ENCODE results near the gene DCXR.

Gene DCXR

DNA sequence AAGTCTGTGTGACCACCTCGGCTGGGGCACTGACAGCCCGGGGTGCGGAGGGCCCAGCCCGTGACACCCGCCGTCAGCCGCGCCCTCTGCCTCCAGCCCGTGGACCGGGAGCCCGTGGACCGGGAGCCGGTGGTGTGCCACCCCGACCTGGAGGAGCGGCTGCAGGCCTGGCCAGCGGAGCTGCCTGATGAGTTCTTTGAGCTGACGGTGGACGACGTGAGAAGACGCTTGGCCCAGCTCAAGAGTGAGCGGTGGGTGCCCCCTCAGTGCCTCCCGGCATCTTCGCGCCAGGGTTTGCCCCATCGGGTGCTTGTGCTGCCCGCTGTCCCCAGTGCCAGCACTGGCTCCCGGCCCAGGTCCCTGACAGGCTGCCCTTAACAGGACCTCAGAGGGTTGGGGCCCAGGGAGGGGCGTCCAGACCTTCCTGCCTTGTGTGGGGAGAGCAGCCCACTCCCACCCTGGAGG is 28.5 kb downstream of the DCXR start:
- no peak for DNase-seq

DNA sequence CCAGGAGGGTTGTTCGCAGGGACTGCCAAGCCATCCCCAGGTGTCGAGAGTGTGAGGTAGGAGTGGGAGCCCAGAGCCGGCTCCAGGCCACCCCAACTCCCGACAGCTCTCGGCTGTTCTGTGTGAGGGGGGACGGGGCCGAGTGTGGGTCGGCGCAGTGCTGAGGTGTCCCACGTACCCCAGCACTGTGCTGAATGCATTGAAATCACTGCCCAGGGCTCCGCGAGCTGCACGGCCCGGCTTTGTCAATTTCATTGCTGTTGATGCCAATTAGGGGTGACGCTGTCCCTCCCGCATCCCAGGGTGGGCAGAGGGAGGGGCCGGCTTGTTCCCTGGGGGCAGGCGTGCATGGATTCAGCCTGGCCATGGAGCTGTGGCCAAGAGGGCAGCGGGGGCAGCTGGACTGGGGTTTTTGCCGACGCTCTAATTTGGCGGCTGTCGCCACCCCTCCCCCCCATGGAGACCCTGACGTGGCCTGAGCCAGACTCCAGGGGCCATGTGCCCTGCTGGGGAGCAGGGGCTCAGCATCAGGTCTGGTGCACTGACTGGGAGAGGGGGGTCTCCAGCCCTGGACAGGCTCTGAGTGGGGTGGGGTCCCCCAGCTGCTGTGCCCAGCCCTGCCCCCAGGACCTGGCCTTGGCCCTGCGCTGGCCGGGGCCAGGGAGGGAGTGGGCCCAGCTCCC is 29.1 kb downstream of the DCXR start:
- no peak for DNase-seq

DNA sequence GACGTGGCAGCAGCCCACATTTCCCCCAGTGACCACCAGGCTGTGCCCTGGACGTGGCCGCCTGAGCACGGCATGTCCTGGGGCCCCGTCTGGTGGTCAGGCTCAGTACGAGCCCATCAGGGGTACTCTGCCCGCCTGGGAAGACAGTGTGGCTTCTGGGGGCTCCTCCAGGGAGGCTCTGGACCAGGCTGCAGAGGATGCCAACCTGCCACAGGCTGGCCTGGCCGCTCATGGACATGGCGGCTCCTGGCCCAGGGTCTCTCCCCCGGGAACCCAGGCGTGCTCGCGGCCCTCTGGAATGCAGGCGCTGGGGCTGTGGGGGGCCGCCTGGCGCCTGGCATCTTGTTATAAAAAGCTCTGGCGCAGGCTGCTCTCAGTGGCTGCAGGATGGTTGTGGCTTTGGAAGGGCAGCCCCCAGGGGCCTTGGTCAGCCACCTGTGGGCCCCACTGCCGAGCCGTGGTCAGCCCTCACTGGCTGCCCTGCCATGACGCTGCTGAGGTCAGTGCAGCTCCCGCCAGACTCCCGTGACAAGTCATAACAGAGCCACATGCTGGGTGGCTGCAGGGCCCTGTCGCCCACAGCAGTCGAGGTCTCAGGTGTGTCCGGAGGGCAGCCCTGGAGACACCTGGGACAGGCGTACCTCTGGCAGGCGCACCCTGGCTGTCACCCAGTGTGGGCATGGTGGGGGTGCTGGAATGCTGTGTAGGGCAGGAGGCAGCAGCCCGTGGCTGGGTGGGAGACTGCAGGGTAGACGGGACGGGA is 29.8 kb downstream of the DCXR start:
- no peak for DNase-seq

DNA sequence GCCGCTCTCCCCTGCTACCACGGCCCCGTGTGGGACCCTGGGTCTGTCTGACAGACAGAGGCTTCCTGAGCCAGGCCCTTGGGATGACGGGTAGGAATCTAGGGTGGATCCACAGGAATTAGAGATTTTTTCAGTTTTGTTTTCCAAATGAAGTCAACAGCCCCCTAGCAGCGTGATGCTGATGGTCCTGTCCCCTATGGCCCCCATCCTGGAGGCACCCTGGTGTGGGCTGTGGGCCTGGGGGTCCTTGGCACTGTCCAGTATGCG is 30.3 kb downstream of the DCXR start:
- no peak for DNase-seq

DNA sequence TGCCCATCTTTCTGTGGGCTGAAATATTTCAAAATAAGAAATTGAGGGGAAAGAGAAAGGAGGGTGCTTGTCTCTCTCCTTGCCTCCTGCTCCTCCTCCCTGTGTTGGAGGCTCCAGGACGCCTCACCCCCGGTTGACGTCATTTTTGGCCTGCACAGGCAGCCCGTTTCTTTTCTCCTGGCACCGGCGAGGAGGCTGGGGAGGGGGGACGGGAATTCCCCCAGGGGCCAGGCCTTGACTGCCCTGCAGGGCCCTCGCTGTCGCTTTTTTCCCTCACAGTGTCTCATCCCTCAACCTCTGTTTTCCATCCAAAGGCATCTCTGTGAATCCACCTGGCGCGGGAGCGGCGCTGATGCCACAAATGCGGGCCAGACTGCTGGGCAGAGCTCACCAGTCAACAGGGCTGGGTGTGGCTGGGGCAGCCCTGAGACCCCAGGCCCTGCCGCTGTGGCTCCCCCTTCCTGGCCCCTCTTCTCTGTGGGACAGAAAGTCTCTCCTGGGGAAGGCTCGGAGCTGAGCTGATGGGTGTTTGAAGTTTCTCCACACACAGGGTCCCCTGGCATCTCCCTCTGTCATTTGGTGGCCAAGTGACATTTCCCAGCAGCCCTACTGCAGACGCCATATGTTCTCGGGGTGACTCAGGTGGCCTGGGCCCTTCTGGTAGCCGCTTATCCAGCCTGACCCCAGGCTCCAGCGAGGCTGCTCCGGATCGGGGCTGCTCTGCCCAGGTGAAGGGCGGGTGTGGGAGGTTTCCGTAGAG is 30.8 kb downstream of the DCXR start:
- DNase-seq = no peak

DNA sequence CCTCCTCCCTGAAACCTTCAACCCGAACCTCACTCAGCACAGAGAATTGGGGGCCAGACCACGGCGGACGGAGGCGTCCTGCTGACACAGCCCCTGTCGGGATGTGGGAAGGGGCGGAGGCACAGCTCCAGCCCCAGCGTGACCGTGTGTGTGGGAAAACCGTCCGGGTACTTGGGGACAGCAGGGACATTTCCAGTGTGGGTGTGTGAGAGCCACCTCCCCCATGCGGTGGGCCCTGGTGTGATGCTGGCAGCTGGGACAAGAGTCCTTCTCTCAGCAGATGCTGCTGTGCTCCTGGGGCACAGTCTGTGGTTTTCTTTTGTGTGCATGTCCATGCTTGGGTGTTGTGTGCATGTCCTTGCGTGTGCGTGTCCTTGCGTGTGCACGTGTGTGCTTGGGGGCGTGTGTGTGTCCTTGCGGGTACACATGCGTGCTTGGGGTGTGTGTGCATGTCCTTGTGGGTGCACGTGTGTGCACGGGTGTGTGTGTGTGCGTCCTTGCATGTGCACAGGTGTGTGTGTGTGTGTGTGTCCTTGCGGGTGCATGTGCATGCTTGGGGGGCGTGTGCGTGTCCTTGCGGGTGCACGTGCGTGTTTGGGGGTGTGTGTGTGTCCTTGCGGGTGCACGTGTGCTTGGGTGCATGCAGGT is 31.7 kb downstream of the DCXR start:
- no peak for DNase-seq

DNA sequence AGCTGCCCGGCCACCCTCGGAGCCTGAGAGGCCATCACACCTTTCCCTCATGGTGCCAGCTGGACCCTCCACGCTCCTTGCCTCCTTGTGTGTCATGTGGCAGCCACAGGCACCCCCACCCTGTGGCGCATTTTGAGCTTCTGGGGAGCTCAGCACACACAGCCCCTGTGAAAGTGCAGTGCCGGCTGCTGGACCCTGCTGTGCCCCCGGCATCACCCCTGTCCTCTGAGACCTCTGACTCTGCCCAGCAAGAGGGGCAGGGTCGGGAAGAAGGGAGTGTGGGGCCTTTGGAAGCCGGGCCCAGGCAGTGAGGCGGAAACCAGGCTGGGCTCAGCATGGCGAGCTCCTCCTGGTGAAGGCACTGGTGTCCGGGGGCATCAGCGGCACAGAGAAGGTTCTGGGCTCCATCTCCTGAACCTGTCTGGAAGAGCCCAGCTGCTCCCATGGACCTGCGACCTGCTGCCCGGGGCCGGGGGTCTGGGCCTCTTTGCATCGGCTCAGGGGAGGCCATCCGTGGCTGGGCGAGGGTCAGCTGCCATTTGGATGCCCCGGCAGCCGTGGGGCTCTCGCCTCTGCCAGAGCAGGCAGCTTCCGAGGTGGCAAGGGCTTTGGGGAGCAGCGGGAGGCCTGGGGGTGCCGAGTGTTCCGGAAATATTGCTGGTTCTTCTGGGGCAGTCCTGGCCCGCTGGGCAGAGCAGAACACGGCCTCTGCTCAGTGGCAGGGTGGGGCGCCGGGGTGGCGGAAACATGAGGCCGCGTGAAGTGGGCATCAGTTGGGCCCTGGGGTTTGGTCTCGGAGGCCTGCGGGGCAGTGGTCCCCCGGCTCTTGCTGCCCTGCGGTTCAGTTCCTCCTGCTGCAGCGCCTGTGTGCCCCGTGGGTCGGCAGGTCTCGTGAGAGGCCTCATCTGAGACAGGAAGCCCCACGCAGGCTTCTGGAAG is 32.7 kb downstream of the DCXR start:
- DNase-seq = no peak

DNA sequence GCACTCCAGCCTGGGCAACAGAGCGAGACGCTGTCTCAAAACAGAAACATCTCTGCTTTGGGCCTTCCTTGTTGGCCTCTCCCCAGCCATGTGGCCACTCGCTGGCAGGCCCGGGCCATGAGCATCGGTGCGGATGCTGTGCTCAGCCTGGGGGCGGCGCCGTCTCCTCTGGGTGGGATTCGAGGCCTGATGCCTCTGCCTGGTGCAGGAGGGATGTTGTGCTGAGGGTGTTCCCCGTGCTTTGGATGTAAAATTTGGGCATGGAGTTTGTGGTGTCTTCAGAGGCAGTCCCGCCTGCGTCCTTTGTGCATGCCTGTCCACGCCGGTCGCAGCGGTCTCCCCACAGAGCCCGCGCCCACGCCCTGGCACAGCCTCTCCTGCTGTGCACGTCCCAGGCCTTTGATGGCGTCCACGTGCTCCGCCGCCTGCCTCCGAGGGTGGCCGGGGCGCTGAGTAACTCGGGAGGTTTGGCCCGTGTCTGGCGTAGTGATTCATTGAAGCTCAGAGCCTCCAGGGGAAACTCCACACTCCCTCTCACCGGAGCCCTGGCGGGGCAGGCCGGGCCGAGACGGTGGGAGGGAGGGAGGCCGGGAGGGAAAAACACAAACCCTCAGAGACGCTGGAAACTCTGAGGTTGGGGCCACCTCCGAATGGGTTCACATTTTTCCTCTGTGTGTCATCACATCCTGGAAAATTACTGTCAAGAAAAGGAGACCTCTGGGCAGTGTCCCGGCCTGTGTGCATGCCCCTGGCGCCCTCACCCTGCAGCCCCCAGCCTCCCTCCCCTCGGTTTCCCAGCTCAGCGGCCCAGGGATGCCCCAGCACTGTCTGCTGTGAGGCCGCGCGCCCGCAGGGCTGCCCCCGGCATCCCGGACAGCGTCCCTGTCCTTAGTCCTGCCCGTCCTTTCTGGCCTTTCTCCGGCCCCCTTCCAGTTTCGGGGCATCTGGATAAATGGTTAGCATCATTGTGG is 33.8 kb downstream of the DCXR start:
- DNase-seq = no peak

DNA sequence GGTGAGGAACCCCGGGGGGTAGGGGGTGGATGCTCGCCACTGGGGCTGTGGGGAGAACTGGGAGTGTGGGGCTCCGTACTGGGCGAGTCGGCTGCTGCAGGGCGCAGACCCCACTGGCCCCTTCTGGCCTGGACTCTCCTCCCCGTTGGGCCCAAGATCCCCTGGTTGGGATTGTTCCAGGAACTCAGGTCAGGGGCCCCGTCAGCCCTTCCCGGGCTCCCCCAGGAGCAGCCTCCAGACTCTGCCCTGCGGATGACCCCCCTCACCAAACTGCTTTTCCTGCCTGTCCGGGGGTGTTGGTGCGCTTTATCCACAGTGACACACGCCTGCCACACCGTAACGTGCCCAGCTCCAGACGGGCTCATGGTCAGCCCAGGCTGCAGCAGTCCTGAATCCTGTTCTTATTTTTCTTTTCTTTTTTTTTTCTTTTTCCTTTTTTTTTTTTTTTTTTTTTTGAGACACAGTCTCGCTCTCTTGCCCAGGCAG is 35.9 kb downstream of the DCXR start:
- no peak for DNase-seq

DNA sequence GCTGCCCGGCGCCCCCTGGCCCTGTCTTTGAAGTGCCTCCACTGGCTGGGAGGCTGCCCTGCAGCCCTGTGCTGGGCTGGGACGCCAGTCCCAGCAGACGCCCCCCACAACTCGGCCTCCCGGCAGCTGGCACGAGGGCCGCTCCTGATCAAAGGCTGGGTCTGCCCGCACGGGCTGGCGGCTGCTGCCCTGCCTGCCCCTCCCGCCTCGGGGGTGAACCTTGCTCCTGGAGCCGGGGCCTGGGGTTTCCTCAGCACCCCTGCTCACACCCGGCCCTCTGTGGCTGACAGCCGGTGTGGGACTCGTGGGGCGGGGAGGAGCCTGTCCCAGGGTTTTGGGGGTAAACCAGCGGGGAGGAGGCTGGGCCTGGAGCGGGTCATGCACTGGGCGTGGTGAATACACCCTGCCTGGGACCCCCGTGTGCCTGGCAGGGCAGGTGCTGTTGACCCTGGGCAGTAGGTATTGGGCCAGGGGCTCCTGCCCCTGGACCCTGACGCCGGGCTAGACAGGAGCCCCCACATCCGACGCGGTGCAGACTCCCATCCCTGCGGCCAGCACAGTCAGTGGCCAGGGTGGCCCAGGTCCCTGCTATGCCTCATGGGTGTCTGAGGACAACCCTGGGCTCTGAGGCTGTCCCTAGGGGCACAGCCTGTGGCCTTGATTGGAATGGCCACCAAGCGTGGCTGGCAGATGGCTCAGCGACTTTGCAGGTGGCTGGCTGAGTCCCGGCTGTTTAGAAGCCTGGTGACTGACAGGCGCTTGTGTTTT is 36.5 kb downstream of the DCXR start:
- DNase-seq = no peak

DNA sequence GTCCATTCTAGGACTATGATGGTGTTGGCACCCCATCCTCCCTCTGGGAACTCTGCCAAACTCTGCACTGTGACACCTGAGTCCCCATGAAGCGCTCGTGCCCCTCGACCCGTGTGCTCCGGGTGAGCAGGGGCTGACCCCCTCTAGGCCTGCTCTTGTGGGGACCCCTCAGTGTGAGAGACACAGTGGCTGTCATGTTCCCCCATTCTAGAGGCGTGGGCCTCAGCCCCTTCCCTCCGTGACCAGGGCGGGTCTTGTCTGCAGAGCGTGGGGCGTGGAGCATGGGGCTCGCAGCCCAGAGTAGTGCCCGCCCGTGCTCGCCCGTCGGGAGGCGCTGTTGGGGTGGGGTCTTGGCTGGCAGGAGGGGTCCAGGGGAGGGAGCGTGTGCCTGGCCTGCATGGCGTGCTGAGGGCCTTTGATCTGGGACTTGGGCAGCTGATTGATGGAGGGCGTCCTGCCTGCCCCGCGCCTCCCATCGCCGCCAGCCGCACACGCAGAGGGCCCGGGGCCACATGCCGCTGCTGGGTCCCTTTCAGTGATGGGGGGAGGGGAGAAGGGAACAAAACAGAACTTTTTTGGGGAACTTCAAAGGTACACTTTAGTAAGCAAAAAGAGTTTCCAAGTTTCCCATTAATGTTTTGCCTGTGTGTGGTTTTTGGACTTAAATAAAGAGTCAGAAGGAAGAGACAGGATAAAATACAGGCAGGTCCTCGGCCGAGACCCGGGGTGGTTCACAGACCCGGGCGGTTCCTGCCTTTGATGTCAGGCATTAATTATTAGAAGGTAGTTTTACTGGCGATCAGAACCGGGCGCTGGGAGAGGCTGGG is 37.3 kb downstream of the DCXR start:
- no peak for DNase-seq

DNA sequence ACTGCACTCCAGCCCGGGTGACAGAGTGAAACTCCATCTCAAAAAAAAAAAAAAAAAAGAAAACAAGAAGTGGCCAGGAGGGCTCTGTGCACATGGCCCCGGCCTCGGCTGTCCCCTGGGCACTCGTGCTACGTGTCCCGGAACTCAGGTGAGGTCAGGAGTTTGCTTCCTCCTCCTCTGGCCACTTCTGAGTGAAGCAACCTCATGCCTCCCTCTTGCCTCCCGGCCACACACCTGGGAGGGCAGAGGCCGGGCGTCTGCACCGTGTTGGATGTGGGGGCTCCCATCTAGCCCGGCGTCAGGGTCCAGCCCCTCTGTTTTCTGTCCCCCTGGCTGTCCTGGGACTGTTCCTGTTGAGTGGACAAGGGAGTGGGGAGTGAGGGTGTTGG is 37.9 kb downstream of the DCXR start:
- DNase-seq = no peak

DNA sequence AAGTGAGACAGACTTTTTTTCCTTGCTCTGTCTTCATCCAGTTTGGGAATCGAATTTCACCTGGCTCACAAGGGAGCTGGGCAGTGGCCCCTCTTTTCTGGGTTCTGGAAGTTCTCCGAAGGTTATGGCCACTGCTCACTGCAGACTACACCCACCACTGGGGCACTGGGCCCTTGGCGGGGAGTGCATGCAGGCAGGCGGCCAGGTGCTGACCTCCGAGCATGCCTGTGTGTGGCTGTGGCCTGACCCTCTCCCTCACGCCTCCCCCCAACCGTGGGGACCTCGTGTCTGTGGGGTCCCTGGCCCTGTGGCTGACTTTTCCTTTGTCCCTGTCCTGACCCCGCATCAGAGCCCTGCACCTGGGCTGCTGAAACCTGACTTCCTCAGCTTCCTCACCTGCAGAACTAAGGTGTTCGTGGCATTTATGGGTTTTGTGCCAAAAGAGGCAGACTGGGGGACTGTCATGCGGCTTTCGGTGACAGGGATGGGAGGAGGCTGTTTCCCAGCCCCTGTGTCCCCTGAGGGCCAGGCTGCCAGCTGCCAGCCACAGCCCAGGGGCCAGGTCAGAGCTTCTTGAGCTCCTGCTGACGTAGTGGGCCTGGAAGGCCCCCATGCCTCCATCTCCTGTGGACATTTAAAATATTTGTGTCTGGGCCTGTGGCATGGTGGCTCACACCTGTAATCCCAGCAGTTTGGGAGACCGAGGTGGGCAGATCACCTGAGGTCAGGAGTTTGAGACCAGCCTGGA is 38.6 kb downstream of the DCXR start:
- no peak for DNase-seq

DNA sequence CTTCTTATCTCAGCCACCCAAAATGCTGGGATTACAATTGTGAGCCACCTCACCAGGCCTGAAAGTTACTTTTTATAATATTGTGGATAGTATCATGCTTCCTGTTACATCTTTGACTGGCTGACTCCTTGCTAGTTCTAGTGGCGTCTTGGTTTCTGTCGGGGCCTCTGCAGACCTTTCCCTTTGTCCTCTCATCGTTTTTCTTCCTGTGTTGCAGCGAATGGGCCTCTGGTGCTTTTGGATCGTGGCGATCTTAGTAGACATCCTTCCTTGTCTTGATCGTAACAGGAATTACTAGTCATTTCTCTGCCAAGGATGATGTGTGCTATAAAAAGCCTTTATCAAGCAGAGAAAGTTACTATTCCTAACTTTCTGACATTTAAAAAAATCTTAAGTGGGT is 39.3 kb downstream of the DCXR start:
- no peak for DNase-seq

DNA sequence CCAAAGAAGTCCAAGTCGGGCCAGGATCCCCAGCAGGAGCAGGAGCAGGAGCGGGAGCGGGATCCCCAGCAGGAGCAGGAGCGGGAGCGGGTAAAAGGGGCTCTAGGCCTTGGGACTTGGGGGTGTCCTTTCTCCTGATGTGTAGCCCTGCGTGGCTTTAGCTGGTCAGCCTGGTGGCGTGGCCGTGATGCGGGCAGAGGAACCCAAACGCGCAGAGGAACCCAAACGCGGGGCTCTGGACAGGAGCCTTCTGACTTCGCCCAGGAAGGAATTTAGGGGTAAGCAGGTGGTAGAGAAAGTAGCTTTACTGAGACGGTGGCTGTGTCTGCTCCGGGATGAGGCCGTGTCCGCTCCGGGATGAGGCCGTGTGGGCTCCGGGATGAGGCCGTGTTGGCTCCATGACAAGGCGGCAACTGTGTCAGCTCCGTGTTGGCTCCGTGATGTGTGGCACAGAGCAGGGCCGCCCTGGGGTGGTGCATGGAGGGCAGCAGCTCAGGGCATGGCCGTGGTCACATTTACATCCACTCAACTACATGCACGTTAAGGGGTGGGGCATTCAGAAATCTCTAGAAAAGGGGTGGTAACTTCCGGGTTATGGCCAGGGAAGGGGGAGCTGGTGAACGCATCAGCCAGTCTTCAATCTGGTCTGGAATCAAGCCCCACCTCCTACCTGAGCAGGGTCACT is 40.6 kb downstream of the DCXR start:
- no peak for DNase-seq

DNA sequence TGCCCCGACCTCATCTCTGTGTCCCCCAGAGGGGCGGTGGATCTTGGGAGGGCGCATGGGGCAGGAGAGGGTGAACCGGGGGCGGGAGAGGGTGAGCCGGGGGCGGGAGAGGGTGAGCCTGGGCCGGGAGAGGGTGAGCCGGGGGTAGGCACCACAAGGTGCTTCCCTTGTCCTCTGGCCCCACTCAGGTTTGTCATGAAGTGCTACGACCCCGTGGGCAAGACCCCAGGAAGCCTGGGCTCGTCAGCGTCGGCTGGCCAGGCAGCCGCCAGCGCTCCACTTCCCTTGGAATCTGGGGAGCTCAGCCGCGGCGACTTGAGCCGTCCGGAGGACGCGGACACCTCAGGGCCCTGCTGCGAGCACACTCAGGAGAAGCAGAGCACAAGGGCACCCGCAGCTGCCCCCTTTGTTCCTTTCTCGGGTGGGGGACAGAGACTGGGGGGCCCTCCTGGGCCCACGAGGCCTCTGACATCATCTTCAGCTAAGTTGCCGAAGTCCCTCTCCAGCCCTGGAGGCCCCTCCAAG is 41.2 kb downstream of the DCXR start:
- DNase-seq = no peak

DNA sequence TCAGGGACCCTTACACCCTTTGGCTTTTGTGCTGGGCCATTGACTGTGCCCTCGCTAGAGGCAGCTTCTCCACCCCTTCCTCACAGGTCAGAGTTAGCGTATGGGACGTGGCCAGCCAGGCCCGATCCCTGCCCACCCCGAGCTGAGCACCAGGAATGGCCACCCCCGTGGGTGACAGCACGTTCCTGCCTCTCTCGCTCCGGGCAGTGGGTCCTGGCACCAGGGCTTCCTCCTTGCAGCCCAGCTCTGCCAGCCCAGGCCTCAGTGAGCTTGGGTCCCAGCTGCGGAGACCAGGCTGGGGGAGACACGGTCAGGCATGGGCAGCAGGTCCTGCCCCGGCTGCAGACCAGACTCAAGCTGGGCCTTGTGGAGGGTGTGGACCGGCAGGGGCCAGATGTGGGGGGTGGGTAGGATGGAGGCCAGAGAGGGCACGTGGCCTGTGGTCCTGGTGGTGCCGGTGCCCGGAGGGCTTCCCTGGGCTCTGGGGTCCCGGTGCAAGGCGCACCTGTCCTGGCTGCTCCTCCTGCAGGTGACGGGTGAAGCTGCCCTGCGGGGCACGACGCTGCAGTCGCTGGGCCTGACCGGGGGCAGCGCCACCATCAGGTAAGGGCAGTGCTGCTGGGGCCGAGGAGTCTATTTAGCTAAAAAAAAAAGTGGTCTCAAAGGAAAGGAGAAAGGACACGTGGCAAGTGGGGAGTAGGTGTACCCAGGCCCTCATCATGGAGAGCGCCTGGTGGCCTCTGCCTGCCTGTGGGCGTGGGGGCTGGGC is 41.9 kb downstream of the DCXR start:
- no peak for DNase-seq
